Fibroblast of mammary gland (primary cell): Measurements from ENCODE around the gene HRH3.

Experiments used
- DNase-seq: peaks from one replicate; pipeline ENCODE4 v3.0.0-alpha.2; 2010; ENCODE audit warnings: low read depth
- H3K4me3 ChIP-seq: 2 replicates; pipeline ENCODE4 v1.5.1; 2011; ENCODE audit warnings: low read depth, mild to moderate bottlenecking, low read length, moderate library complexity; ENCODE audit not compliant: control insufficient read depth
- CTCF ChIP-seq: conservative IDR thresholded peaks from 2 replicates; pipeline ENCODE4 v1.5.1; 2011; ENCODE audit warnings: low read depth, low read length, inconsistent platforms; ENCODE audit not compliant: control insufficient read depth, insufficient read depth

The HRH3 gene

GRCh38 chr20:62215991-62216635, 4.0 kb downstream of the HRH3 start:
- DNase-seq = no peak
- no peak overlapping the region for H3K4me3 ChIP-seq
- no peak for TF ChIP-seq CTCF

GRCh38 chr20:62215020-62215990, 4.8 kb downstream of the HRH3 start:
- no peak overlapping the region for H3K4me3 ChIP-seq
- DNase-seq = no peak
- TF ChIP-seq CTCF = no peak

- H3K4me3 ChIP-seq = no peak overlapping the region
- DNase-seq = no peak
- TF ChIP-seq CTCF = no peak
These were observed 6.0 kb downstream of the HRH3 start for GRCh38 chr20:62214067-62214466.

GRCh38 chr20:62212299-62212698, 7.8 kb downstream of the HRH3 start:
- H3K4me3 ChIP-seq = no peak overlapping the region
- TF ChIP-seq CTCF = no peak
- DNase-seq = no peak

- no peak overlapping the region for H3K4me3 ChIP-seq
These were observed 8.2 kb downstream of the HRH3 start for GRCh38 chr20:62211769-62212288.

GRCh38 chr20:62211216-62211615, 8.9 kb downstream of the HRH3 start:
- no peak for DNase-seq
- H3K4me3 ChIP-seq = no peak overlapping the region
- TF ChIP-seq CTCF = no peak

More at GRCh38 chr20:62211769-62212288, 8.2 kb downstream of the HRH3 start:
- TF ChIP-seq CTCF = no peak
- DNase-seq = no peak
